8988T (cell line): ENCODE data around the gene IRF2BPL.

Experiments used
- DNase-seq: peaks from one replicate; pipeline ENCODE4 v3.0.0; 2011

Gene IRF2BPL

DNA sequence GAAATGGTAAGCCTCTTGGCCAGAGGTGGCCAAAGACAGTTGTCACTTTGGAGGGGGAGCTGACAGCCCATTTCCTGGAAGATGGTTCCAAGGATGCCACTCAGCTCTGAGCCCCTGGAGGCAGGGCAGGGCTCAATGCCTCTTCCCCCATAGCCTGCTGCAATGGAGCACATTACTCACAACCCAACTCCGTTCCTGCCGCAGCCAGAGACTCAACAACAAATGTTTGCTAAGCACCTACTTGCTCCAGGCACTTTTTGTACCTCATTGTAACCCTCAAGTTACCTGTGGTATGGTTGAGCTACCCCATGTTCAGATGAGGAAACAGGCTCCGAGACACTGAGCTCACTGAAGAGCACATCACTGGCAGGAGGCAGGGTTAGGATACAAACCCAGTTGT, 19.5 kb downstream of the IRF2BPL start:
- DNase-seq, result no peak

DNA sequence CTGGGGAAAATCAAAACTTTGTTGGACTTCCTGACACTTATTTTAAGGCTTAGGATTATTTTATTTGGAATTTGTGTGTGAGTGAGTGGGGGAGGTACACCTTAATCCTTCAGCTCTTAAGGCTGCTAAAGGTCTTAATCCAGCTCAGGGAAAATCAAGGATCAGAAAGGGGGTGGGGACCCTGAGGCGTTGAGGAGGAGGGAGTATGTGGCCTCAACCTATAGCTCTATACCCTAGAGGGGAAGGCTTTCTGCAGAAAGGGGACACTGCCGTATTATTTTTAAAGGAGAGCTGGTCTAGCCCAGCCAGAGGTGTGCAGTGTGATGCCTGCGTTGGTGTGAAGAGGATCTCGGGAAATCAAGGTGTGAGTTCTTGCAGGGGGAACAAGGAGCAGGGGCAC, 20.0 kb downstream of the IRF2BPL start:
- DNase-seq, result no peak

- no peak for DNase-seq
Measured at GRCh38 chr14:77007975-77008421, 20.5 kb downstream of the IRF2BPL start.

- DNase-seq, result no peak
Measured at GRCh38 chr14:77007183-77007974, 21.1 kb downstream of the IRF2BPL start.

DNA sequence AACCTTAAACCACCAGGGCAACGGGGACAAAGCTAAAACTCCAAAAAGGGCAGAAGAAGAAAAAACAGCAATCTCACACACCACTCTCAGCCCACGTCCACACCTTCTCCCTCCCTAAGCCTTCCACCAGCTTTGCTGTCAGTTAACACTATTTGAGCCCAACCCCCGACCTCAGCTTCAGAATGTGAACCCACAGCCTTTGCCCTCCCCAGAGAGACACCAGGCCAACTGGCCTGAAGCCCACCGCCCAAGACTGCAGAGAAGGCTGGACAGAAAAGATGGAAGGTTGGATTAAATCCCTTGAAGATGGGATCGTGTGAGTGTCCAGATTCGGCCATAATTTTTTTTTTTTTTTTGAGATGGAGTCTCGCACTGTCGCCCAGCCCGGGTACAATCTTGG, 22.4 kb downstream of the IRF2BPL start:
- DNase-seq, result no peak

- DNase-seq, result no peak
Measured at GRCh38 chr14:77005559-77005958, 22.9 kb downstream of the IRF2BPL start.

- no peak for DNase-seq
Measured at GRCh38 chr14:77004711-77005460, 23.6 kb downstream of the IRF2BPL start.

DNA sequence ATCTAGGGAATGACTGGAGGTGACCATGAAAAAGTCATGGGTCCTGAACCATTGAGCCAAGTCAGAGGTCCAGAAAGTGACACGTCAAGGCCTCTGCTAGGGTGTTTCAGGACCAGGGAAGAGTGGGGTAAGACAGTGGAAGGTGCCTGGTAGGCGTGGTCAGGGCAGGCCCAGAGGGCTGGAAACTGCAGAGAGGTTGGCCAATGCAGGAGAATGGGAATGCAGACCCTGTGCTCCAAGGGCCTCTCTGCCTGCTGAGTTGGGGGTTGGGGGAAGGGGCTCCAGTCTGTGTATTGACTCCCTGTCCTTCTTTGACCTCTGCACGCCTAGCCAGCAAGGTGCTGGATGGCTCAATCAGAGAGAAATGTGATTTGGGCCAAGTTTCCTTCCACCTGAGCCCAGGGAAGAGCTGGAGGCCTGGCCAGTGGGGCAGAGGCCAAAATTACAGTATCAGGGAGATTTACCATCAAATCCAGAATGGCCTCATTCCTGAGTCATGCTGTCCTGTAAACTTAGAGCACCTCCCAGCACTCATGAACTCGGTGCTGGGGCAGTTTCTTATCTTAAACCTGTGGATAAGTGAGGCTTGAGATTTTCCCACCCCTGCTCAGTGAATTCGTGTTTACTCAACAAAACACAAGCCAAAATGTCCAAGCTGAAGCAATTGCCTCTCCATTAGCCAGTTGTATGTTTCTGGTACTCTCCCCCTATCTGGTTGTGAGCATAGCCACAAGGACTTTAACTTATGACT, 24.4 kb downstream of the IRF2BPL start:
- no peak for DNase-seq

DNA sequence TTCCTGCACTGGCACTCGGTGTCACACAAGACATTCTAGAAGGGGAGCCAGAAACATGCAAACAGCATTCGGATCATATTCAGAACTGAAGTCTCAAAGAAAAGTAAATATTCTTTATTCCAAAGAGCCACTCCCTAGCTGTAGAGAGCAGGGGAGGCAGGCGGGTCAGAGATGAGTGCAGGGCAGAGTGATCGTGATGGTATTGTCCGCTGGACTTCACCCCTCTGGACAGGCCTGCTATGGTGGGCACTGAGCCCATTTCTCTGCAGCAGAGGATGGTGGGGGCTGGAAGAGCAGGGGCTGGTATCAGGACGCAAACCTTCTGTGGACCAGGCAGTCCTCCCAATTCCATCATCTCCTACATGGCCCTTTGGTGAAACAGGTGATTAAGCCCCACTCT, 25.6 kb downstream of the IRF2BPL start:
- no peak for DNase-seq

GRCh38 chr14:77002335-77002734, 26.2 kb downstream of the IRF2BPL start:
- DNase-seq, result no peak

- DNase-seq, result no peak
Measured at GRCh38 chr14:77000340-77001270, 27.9 kb downstream of the IRF2BPL start.

- DNase-seq, result no peak
Measured at GRCh38 chr14:76998910-76999309, 29.6 kb downstream of the IRF2BPL start.

DNA sequence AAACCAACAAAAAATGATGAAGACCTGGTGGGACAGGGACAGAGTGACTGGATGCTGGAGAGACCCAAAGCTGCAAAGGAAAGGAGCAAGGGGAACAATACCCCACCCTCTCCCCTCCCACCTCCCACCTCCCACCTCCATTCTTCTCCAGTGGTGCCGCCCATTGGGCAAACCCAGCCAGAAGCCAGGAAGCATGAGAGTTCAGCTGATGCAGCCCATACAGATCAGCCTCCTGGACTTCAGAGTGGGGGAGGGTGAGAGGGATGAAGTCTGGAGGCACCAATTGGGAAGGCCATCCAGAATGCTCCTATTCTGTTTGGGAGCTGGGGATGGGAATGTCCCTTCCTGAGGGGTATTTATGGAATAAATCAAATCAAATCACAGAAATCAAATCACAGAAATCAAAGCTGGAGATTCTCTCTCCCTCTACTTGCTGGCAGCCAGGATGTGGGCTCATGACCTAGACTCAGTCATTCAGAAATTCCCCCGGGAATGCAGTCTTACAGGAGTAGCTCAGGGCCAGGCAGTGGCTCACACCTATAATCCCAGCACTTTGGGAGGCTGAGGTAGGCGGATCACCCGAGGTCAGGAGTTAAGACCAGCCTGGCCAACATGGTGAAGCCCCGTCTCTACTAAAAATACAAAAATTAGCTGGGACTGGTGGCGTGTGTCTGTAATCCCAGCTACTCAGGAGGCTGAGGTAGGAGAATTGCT, 31.1 kb downstream of the IRF2BPL start:
- DNase-seq, result no peak

GRCh38 chr14:76996563-76997146, 31.9 kb downstream of the IRF2BPL start:
- DNase-seq, result no peak

DNA sequence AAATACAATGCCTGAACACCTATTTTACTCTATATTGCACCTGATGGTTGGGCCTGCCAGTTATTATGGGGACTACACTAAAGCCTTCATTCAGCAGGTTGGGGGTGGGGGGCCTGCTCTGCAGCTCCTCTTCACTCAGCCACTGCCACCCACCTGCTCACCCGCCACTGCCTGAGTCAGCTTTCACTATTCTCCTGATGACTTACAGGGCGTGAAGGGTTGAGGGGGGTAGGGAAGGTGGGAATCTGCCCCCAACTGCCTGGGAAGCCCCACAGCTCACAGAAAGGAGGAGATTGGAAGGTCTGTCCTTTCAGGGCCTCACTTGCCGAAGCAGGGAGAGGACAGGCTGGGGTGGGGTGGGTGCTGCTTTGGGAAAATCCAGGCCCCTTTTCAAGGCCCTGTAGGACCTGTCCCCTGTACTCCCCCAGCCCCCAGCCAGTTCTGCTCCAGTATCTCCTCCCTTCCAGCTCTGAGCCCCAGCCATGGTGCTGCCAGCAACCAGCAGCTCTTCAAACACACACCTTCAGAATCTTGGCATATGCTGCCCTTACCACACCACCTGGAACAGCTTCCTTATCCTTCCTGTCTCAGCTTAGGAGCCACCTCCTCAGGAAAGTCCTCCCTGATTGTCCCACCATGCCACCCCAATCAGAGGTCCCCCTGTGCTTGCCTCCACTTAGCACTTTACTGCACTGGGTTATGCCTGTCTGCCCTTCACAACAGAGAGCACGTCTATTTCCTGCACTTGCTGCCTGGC, 33.1 kb downstream of the IRF2BPL start:
- DNase-seq, result no peak

DNA sequence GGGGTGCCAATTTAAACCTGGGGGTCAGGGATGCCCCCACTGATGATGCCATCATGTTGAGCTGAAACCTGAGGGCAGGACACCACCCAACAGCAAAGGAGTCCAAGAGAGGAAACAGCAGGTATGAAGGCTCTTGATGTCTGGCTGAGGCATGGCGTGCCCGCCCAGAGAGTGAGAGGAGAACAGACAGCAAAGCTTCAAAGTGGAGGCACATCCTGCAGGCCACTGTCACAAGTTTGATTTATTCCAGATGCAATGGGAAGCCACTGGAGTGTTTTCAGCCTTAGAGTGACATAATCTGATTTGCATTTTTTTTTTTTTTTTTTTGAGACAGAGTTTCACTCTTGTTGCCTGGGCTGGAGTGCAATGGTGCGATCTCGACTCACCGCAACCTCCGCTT, 34.8 kb downstream of the IRF2BPL start:
- DNase-seq, result no peak

- DNase-seq, result no peak
Measured at GRCh38 chr14:76990084-76990483, 38.4 kb downstream of the IRF2BPL start.

DNA sequence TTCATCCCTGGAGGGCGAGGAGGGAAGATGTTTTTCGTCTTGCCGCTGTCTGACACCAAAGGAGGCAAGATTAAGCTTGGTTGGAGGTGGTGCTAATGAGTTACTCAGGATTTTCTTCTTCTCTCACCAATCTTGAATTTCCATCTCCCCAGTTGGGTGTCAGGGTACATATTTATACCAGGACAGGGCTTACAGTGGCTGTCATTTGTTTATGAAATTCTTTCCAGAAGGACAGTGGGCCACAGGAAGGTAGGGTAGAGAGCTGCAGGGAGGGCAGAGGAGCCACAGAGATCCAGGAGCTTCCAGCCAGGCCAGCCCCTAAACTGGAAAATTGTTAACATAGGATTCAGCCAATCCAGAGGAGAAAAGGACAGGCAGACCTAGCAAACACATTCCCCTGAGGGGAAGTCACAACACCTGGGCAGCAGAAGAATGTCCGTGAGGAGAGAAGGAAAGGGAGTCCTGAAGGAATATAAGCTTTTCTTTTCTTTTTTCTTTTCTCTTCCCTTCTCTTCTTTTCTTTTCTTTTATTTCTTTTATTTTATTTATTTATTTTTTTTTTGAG, 40.5 kb downstream of the IRF2BPL start:
- no peak for DNase-seq

- DNase-seq, result no peak
Measured at GRCh38 chr14:76986231-76986565, 42.3 kb downstream of the IRF2BPL start.

DNA sequence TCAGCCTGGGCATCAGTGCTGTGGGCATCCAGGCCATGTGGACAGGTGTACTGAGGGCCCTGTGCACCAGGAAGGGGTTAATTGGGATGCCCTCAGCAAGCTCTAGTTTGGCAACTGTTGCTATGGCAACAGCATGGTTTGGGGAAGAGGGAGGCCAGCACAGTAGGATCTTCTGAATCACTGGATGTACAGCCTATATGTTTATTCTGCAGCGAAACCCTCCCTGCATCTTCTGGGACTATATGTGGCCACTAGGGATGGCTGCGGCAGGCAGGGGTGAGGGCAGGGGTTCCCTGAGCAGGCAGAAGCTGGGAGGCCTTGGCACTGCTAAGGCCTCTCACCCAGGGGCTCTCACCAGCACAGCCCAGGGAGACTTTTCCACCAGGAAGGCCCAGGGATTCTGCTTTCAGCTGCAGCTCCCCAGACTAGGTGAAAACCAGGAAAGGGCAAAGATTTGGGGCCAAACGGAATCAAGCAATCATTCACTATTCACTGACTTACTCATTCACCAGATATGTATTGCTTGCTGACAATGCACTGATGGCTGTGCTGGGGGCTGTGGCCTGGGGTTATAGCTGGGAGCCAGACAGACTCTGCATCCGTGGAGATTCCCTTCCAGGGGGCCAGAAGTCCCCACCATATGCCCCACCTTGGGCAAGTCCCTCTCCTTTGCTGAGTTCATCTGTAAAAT, 42.8 kb downstream of the IRF2BPL start:
- DNase-seq, result no peak
